HG02588 (cell line): ENCODE results near the gene MYO18B.

Experiments
- ATAC-seq: cut with Tn5 transposase; IDR thresholded peaks from one replicate; pipeline ENCODE4 v1.9.1; 2021; ENCODE audit warnings: mild to moderate bottlenecking, moderate library complexity; ENCODE audit not compliant: unreplicated experiment

Gene MYO18B

DNA sequence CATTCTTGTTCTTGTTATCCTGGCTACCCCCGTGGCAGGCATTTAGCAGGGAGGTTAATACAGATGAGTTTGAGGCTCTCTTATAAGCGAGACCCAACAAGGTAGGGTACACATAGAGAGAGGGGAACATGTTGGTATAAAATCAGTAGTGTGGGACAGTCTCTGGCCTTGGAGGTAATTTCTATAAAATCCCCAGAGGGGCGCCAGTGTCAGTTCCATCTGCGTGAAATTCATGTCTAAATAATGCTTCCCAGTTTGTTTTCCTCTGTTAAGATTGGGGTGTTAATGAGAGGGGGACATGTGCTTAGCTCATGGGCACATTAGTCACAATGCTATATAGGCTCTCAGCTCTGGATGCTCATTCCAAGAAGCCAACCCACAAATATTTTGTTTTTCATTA is 150.7 kb downstream of the MYO18B start:
- no peak for ATAC-seq

DNA sequence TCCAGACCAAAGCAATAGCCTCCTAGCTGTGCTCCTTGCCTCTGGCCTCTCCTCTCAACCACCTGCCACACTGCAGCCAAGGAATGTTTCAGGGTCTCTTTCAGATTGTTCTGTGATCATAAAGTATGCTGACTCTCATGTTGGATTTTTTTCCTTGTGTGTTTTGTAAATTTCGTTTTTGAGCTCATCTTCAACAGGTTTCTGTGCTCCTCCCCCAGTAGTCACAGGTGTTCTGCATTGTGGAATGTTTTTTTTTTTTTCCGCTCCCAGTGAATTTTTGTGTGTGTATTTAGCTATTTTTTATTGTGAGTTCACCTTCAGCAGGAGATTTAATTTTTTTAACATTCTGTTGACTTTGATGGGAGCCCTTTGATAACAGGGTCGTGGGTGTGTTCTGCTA is 153.7 kb downstream of the MYO18B start:
- ATAC-seq = no peak

DNA sequence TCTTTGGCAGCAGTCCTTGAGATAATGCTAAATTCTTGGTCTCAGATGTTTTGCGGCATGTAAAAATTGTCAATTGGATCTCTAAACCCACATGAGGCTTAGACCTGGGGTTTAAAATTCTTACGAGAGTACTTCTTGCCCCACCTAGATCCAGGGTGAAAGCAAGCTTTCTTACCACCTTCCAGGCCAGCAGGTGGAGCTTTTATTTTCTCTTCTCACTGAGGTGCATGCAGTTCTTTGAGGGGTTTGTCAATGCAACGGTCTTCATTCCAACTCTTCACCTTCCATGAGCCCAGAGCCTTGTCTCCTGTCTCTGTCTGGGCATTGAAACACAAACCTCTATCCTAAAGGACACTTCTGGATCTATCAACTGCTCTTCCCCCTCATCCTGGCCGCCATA is 154.1 kb downstream of the MYO18B start:
- ATAC-seq = no peak

DNA sequence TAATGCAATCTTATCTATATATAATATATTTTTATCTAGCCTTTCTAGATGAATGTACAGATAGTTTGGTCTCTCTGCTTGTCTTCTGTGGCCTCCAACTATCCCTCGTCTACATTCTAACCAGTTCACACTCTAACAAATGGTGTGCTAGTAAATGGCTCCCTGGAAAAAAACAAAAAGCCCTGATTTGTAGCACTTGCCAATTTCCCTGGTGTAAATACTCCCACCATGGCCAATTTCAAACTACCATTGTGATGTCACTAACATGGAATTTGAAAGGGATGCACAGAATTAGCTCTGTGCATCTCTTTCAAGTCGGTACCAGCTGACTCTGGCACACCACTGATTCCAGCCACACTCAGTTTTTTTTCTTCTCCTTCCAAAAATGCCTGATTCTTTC is 154.6 kb downstream of the MYO18B start:
- ATAC-seq = no peak

DNA sequence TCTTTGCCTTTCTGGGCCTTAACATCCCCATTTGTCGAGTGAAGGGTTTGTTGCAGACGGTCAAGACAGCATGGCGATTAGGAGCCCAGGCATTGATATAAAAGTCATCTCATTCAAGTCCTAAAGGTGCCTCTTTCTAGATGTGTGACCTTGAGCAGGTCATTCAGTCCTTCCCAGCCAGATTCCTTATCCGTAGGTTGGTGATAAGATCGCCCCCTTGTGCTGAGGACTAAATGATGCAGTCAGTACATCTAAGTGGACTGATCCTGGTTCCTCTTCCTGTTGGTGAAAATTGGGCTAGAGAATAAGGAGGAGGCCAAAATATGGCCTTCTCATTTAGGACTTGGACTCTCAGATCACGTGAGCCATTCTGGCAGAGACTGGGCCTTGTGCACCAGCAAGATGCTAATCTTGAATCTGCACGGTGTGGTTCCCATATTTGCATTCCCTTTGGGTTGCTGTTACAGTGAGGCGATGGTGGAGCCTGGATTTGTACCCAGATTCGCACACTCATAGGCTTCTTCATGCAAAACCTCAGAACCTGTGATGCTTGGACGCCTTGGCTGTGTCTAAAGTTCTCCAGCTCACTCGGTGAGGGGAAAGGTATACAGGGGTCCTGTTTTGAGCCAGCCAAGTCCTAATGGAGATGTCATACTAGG is 156.8 kb downstream of the MYO18B start:
- ATAC-seq = no peak

DNA sequence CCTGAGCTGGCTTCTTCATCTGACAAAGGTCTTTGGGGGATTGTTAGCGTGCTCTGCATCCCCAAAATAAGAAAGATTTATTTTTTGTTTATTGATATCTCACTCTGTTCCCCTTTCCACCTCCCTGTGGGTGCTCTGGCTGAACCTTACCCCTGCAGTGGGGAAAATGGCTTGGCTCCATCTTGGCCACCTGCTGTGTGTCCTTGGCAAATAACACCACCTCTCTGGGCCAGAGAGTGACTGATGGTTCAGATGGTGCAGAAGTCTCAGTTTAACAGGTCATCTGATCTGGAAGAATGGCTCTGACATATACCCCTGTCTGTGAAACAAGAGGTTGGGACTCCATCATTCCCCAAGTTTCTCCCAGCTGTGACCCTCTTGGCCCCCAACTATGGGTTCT is 157.6 kb downstream of the MYO18B start:
- ATAC-seq = no peak

DNA sequence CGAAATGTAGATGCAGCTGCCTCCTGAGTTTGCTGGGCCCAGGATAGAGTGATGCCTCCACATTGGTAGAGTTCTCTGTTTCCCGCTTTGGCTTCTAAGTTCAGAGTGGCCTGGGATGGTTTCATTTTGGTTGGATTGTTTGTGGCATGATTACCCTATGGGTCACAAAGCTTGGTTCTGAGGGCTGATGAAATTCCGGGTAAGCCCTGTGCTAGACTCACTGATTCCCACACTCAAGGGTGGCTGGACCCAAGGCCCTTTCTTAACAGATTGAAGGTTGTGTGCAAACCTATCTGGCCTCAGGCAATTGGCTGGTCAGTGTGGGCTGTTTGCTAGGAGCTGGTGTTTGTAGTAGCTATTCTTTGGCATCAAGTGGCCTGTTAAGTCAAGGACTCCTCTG is 158.4 kb downstream of the MYO18B start:
- no peak for ATAC-seq

DNA sequence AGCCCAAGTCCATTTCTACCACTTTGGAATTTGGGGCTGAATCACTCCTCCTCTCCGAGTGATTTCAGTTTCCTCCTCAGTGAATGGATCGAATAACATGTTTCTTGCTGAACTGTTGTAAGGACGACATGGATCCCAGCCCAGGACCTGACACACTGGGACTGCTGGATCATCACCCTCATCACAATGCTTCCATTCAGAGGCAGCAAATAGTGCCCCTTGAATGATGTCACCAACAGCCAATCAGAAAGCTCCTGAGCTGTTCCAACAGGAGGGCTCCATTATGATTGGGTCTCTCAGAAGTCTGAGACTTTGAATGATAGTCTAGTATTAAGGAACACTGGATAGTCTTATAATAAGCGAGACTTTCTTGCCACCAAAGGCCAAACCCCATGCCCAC is 158.9 kb downstream of the MYO18B start:
- ATAC-seq = no peak

DNA sequence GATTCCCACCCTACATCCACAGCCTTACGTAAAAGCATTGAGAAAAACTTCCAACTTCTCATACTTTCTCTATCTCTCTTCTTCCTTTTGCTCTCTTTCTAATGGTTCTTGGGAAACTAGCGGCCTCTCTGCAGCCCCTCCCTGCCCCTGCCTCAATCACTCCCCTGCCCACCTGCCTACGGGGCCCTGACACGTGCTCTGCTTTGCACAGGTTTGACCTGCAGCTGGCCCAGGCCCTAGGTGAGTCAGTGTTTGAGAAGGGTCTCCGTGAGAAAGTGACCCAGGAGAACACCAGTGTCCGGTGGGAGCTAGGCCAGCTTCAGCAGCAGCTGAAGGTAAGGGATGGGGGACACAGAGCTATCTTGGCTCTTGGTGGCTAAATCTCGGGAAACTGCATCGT is 160.4 kb downstream of the MYO18B start:
- ATAC-seq = no peak

DNA sequence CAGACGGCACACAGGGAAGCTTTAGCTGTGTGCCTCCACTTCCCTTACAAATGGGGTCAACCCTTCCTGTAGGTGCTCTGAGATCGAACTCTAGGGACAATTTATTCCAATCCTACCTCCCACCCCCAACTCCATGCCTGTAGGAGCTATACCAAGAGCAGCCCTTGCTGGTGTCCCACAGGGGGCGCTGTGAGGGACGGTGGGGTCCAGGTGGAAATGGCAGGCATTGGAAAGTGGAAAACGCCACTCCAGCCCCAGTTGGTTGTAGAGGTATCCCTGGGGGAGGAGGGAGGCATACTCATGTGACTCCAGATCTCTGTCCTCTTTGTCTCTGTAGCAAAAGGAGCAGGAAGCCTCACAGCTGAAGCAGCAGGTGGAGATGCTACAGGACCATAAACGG is 161.3 kb downstream of the MYO18B start:
- ATAC-seq = no peak

DNA sequence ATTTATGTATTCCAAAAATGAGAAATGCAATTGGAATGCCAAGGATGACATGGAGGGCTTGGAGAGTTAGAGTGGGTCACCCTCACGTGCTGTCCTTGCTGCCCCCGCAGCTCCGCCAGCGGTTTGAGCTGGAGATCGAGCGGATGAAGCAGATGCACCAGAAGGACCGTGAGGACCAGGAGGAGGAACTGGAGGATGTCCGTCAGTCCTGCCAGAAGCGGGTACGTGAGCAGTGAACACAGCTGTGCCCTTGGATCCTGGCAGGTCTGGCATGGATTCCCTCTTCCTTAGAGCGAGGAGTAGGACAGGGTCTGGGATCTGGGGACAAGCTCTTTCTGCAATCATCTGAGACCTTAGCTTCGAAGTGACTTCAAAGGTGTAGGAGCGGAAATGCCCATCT is 166.2 kb downstream of the MYO18B start:
- no peak for ATAC-seq

DNA sequence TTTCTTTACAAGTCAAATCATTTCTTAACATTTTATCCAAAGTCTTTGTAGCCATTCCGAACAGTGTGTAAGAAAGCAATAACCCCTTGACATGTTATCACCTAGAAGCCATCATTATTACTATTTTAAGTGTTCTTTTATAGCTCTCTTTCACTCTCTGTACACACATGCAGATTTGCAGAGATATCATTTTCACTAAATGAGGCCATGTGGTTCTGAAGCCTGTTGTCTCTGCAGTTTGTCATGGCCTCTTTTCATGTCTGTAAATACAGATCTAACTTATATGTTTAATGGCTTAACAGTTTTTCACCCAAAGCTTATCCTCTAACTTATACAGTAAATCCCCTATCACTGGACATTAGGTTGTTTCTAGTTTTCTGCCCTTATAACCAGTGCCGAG is 166.8 kb downstream of the MYO18B start:
- ATAC-seq = no peak

DNA sequence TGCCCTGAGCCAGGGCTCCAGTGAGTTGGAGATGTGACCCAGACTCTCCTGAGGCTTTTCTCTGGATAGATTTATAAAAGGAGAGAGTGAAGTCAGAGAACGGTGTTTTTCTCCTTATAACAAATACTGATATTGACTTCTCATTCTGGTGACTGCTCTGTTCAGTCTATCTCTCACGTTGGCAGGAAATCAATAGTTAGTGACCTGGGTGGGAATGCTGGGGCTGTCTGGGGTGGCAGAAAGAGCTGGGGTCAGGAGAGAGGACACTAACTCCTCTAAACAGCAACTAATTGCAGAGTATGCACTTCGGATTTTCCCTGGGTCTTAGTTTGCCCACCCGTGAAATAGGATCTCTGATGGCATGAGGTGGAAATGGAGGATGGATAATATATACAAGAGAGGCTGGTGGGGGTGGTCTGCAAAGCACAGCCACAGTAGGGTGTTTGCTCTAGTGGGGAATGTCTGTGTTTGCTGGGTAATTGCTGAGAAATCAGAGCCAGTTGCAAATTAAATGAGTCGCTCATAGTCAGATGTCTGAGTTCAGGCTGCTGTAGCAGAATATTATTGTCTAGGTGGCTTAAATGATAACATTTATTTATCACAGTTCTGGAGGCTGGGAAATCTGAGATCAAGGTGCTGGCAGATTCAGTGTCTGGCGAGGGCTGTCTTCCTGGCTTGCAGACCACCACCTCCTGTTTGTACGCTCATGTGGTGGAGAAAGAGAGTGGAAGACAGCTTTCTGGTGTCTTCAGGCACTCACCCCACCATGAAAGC is 167.8 kb downstream of the MYO18B start:
- no peak for ATAC-seq

DNA sequence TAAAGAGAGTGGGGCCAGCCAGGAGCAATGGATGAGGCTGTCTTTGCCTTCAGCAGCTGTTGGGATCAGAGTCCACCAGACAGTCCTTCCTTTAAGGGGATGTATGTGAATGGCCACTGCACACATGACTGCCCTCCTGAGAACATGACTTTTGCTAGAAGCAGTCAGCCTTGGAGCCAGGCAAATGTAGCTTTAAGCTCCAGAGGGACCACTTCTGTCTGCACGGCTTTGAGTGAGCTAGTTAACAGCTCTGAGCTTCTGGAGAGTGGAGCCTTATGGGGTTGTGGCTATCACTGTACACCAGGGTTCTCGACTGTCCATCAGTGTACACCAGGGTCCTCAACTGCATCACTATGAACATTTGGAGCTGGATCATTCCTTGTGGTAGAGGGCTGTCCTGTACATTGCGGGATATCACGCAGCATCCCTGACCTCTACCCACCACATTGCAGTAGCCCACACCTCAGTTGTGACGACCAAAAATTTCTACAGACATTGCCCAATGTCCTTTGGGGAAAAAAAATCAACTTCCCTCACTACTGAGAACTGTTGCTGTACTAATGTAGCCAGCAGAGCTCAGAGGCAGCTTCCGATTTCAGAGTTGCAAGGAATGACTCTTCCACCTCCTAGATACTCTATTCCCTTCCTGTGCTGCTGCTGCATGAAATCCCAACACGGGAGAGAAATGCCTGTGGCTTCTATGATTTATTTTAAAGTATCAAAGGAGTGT is 169.4 kb downstream of the MYO18B start:
- ATAC-seq = no peak

DNA sequence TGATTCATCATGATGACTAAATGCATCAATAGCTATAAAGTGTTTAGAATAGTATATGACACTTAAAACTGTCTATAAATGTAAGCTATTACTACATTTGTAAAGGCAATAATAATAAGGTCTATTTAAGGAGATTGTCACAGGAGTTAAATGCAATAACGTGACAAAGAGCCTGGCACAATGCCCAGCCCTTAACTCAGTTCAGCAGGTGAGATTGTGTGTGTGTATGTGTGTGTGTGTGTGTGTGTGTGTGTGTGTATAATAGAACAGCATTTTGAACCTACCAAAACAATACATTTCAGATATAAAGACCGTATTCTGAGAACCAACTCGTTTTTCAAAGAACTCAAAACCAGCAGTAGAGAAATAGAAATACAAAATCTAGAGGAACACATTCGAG is 177.5 kb downstream of the MYO18B start:
- ATAC-seq = no peak

DNA sequence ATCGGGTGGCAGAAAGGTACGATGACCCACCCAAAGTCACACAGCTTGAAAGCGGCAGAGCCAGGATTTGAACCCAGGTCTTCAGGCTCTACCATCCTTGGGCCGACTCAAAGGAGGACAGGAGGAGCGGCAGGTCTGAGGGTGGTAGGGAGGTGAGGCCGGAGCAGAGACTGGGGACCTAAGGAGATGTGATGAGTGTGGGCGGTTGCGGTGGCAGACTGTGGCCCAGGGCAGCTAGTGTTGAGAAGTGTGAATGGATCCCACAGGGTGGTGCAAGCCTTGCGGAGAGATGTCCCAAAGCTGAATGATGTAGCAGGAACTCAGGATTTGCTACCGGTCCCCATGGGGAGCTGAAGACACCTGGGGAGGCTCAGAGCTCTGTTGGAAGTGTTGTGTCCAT is 180.2 kb downstream of the MYO18B start:
- no peak for ATAC-seq

DNA sequence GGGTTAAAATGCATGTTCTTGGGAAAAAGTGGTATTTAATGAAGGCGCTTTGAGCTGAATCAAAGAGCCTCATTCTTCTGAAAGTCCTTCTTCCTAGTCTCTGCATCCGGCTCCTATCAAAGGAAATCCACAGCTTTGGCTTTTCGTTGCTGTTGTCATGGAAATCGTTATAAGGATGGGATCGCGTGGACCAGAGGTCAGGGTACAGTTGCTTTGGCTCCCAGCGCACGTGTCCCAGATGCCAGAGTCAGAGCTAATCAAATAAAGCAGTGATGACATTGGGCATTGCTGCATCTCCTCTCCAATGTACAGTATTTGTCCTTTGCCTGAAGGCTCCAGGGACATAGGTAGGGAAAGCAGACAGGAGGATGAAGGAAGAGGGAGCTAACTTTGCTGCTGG is 181.9 kb downstream of the MYO18B start:
- no peak for ATAC-seq

DNA sequence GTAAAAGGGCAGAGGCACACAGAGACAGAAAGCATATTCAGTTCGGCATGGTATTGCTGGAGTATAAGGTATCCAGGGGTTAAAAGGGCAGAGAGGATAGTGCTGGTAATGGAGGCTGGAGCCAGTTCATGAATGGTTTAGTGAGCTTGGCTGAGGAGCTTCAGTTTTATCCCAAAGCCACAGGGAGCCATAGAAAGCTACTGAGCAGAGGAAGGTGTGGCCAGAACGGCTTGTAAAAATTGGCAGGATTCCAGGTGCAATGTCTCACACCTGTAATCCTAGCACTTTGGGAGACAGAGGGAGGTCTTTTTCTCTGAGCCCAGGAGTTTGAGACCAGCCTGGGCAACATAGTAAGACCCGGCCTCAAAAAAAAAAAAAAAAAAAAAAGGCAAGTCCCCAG is 186.1 kb downstream of the MYO18B start:
- ATAC-seq = no peak

DNA sequence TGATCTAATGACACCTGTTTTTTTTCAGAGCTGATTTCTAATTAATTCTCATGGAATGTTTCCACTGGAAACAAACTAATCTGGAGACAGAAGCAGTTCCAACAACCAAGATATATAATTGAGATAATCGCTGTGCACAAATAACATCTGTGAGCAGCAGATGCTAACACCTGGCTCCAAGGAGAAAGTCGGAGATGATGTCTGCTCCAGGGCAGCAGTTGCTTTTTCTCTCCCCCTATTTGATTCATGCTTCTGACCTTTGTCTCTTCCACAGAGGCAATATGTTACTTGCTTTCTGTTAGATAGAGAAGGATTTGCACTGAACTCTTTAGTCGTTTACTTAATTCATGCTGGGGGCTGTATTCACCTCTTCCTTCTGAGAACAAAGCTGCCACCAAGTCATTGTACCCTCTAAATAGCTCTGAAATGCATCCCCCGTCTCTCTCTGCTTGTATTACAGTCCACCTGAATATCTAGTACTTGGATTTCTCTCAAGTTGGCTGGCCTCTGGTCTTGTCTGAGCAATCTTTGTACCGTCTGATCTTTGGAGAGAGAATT is 187.4 kb downstream of the MYO18B start:
- no peak for ATAC-seq

DNA sequence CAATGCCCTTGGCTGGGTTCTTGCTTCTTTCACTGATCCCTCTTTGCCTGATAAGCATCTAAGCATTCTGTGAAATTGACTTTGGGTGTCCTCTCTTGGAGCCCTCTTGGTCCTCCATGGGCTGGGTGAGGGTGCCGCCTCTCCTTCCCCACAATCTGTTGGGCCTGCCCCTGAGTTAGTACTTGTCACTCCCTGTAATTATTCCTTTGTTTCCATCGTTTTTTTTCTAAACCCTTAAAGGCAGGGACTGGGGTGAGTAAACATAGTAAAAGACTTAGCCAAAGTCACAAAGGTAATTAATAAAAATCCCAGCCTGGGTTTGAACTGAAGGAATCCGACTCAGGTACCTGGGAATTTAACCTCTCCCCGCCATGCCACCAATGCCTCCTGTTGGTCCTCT is 188.1 kb downstream of the MYO18B start:
- no peak for ATAC-seq

DNA sequence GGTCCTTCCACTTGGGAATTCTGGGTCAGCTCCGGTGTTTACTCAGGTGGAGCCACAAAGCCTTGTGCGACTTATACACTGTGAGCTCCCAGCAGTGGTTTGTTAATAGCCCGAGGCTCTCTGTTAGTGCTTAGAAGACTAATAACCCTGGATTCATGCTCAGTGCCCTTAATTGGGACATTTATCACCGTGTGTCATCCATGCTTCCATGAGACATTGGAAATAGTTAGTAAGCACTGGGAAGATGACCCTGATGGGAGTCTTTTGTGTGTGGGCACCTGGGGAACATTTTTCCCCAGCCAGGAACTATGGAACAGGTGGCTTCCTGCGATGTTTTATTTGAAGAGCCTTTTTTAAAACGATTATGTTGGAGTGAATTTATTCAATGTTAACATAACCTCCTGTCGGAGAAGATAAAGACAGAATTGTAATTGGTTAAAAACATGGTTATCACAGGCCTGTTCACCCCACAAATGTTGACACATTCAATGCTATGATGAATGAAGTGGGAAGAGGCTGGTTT is 188.9 kb downstream of the MYO18B start:
- no peak for ATAC-seq
